Middle frontal gyrus (tissue), 1 donor: ENCODE results near the gene OXT.
A peak's percentile ranks its signal among the peaks of the same experiment; 100 is the strongest.
"Not testable (repeated sequence)": the region's sequence is repeated elsewhere in the genome, so short reads cannot be mapped to it uniquely, and the experiment has no call there.

Source experiments
- DNase-seq: peaks from one replicate; pipeline ENCODE4 v3.0.0-alpha.2; 2015; ENCODE audit warnings: low spot score; ENCODE audit errors: extremely low spot score

OXT gene

DNA sequence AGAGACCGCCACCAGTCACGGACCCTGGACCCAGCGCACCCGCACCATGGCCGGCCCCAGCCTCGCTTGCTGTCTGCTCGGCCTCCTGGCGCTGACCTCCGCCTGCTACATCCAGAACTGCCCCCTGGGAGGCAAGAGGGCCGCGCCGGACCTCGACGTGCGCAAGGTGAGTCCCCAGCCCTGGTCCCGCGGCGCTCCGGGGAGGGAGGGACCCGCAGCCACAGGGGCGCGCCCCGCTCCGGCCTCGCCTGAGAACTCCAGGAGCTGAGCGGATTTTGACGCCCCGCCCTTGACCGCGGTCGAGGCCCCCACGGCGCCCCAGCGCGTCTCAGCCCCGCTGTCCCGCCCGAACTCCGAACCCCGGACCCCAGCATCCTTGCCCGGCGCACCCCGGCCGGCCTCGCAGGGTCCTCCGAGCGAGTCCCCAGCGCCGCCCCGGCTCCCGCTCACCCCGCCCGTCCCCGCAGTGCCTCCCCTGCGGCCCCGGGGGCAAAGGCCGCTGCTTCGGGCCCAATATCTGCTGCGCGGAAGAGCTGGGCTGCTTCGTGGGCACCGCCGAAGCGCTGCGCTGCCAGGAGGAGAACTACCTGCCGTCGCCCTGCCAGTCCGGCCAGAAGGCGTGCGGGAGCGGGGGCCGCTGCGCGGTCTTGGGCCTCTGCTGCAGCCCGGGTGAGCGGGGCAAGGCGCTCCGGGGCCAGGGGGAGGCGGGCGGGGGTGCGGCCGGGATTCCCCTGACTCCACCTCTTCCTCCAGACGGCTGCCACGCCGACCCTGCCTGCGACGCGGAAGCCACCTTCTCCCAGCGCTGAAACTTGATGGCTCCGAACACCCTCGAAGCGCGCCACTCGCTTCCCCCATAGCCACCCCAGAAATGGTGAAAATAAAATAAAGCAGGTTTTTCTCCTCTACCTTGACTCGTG is at the start of gene OXT:
TSS of gene OXT (plus strand) at position 11 of the 920 bp plus-strand sequence. CDS start at position 47, 36 bp downstream.
- DNase-seq: no peak

DNA sequence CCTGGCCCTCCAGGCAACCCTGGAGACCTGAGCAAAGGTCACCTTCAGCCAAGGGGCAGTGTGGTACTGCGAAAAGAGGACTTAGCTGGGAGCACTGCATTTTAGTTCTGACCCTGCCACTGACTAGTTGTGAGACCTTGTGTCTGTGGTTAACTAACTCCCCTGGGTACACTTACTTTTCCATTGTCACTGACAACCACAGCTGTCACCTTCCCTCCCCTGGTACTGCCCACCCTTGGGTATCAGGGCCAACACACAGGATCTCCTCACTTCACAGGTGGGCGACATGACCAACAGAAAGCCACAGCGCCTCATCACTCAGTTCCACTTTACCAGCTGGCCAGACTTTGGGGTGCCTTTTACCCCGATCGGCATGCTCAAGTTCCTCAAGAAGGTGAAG is 49.6 kb upstream of the OXT start:
- no peak for DNase-seq

DNA sequence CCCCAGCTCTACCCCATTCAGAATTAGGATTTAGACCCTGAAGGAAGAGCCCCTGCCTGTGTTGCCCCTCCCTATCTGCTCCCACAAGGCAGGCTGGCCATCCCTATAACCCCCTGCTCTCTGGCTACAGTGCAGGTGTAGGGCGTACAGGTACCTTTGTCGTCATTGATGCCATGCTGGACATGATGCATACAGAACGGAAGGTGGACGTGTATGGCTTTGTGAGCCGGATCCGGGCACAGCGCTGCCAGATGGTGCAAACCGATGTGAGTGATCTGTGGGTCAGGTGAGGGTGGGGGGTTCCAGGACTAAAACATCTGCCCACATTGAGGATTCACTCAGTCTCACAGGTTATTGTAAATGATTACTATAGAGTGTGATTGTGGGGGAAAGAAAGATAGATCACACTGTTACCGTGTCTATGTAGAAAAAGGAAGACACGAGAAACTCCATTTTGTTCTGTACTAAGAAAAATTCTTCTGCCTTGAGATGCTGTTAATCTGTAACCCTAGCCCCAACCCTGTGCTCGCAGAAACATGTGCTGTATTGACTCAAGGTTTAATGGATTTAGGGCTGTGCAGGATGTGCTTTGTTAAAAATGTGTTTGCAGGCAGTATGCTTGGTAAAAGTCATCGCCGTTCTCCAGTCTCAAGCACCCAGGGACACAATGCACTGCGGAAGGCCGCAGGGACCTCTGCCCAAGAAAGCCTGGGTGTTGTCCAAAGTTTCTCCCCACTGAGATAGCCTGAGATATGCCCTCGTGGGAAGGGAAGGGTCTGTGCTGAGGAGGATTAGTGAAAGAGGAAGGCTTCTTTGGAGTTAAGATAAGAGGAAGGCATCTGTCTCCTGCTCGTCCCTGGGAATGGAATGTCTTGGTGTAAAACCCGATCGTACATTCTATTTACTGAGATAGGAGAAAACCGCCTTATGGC is 48.6 kb upstream of the OXT start:
- DNase-seq: not testable (repeated sequence)

DNA sequence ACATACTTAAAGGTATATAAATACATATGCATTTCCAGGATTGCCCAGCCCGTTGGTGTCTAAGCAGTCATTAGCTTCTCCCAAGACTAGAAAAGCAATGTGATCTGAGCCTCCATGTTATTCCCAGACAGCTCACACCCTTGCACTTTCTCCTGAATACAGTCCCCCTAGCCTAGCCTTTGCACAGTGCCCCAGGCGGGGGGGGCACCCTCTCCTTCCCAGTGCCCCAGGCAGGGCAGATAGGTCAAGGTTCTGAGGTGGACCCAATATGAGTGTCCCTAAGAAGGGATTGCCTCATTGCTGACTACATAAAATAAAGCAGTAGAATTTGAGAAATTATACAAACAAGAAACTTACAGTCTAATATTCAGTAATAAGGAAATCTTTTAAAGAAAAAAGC is 43.4 kb upstream of the OXT start:
- DNase-seq: no peak

DNA sequence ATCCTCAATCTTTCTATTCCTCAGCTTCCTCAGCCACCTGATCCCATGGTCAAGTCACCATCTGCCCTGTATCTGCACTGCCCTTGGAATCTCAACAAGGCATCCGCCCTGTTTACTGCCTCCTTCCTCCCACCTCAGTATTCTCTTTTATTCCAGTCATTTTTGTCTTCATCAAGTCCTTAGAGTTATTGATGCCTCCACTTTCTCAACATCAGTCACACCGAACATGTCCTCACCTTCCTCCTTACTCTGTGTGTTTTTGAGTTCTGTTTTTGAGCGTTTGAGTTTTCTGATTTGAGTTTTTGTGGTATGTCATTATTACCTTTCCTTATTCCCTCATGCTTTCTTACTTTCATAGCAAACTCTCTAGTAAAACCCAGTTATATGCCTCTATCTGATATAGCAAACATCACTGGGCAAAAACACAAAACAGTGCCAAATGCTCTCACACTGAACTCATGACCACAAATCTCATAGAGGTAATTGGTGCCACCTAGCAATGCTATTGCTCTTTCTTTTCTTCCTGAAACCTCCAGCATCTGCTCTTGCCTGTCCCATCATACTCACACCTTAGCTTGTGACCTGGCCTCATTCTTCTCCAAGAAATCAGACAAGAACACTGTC is 39.8 kb upstream of the OXT start:
- no peak for DNase-seq

DNA sequence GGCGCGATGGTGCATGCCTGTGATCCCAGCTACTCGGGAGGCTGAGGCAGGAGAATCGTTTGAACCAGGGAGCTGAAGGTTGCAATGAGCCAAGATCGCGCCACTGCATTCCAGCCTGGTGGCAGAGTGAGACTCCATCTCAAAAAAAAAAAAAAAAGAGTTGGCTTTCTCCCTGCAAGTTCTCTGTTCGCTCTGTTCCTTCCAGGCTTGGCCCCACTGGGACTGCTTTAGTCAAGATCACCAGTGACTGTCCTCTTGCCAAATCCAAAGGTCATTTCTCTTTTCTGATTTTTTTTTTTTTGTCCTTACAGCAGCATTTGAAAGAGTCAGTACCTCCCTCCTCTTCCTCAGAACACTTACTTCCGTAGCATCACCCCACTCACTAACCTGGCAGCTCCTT is 38.8 kb upstream of the OXT start:
- DNase-seq: no peak

DNA sequence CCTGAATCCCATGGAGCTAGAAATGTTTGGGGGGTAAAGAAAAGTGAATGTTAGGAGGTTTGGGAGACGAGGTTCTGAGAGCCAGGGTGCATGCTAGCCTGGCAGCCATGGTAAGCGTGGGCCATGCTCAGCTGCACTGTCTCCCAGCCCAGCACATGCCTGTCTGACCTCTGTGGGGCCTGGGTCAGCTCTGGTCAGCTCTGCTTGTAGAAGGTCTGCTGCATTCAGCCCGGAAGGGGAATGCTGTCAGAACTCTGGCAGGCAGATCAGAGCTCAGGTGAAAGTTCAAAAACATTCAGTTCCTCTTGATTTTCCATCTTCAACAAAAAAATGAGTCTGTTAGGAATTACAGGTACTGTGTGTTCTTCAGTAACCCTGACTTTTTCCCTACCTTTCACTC is 33.8 kb upstream of the OXT start:
- no peak for DNase-seq

DNA sequence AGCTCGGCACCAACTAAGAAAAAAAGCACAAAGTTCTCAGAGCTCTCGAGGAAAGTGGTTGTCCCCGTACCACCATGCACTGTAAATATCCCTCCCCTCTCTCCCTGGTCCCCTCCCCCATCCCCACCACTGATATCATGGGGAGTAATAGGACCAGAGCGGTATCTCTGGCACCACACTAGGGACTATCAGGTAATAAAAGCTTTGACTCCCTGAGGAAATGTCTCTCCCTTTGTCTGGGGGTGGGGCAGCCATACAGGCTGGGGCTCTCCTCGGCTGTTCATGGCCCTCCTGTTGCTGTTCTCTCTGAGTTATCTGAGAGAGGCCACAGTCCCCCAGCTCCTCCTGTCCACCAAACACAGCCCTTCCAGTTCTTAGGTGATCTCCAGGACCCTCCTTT is 33.0 kb upstream of the OXT start:
- DNase-seq: no peak

DNA sequence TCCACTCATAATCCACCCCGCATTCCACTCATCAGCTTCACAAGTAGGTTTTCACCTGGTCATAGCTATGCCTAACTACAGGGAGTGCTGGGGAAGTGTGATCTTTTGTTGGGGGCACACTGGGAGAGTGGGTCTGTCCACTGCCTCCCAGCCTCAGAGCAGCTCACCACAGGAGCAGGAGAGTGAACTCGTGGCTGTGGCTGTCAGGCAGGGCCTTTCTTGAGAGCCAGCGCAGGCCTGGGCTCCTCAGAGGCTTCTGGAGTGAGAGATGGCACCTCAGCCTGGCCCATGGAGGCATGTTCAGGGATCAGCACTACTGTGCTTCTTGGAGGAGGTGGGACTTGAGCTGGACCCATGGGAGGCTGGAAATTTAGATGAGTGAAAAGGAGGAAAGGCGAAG is 32.0 kb upstream of the OXT start:
- no peak for DNase-seq

DNA sequence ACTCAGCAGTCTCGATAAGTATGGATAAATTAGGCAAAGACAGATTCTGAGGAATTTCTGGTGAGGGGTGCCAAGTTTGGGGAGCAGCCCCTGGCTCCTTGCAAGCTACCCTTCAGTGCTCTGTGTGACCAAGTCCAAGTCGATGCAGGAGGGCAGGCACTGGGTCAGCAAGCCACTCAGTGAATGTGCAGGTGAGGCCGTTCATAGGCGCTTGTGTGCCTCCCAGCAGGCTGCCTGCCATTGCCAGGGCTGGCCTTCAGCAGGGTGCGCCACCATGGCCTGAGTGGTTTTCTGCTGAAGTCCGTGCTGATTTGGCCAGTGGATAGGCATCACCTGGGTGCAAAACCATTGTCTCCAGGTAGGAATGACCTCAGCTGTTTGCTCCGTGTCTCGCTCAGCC is 31.3 kb upstream of the OXT start:
- no peak for DNase-seq

DNA sequence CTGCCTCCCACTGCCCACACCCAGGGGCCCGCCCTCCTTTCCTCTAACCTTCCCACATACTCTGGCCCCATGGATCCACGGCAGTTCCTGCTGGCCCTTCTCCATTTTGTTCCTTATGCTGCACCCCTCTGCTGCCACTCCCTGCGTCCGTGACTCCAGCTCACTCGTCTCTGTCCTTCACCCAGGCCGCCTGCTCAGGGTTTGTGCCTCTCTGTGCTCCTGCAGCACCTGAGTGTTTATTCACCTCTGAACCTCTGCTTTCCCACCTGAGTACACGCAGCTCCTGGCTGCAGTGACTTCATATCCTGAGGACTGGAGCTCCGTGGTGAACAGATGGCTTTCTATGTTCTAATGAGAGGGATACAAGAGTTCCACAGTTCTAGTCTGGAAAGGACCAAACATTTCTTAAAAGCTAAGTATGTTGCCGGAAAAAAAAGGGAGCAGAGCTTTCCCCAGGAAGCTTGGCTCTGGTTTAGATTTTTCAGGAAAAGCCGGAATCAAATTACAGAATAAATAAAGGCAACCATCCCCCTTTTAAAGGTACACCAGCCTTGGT is 29.5 kb upstream of the OXT start:
- DNase-seq: peak; percentile 3

DNA sequence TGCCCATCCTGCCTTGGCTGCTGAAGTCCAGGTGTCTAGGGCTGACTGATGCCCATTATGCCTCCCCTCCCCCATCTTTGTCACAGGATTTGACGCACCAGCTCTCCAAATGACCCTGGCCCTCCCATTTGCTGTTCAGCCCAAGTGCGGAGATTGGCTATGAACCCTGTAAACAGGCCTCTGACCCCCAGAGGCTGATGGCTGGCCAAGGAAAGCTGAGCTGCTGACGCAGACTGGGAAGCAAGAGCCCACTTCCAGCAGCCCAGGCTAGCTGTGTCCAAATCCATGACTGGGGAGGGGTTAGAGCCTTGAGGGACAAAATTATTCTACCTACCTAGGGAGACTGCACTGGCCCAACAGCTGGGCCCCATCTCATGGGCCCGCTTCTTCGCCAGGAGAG is 28.8 kb upstream of the OXT start:
- DNase-seq: no peak

DNA sequence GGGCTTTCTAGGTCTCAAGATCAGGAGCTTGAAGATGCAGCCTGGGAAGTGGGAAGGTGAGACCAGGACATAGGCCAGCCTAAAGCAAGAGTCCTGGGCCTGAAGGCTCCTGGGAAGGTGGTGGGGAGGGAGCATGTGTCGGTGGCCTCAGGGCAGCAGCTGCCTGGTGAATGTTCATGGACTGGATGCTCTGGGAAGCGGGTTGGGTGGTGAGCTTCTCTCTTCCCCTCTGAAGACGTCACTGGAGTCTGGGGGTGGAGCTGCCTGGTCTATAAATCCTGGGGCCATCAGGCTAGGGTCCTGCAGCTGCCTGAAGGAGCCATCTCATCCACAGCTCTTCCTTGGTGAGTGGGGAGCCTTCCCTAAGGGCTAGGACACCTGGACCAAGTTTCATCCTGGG is 28.1 kb upstream of the OXT start, which contains the start of gene GNRH2:
TSS of gene GNRH2 (plus strand) at position 301 of the 400 bp plus-strand sequence. CDS start 793 bp downstream, outside the sequence.
- DNase-seq: no peak

DNA sequence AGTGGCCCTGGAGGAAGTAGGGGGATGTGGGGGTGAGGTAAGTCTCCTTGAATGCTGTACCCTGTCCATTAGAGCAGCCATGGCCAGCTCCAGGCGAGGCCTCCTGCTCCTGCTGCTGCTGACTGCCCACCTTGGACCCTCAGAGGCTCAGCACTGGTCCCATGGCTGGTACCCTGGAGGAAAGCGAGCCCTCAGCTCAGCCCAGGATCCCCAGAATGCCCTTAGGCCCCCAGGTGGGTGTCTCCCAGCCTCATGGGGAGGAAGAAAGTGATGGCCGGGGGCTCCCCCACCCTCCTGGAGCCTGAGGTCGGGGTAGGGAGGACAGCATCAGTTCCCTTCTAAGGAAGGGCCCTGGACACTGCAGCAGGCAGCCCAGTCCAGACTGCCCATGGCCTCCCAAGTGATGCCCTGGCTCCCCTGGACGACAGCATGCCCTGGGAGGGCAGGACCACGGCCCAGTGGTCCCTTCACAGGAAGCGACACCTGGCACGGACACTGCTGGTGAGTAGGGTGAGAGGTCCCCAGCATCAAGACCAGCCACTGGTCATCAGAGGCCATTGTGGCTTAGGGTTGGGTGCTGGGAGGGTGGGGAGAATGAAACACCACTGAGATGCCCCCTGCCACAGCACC is 27.0 kb upstream of the OXT start:
- no peak for DNase-seq

DNA sequence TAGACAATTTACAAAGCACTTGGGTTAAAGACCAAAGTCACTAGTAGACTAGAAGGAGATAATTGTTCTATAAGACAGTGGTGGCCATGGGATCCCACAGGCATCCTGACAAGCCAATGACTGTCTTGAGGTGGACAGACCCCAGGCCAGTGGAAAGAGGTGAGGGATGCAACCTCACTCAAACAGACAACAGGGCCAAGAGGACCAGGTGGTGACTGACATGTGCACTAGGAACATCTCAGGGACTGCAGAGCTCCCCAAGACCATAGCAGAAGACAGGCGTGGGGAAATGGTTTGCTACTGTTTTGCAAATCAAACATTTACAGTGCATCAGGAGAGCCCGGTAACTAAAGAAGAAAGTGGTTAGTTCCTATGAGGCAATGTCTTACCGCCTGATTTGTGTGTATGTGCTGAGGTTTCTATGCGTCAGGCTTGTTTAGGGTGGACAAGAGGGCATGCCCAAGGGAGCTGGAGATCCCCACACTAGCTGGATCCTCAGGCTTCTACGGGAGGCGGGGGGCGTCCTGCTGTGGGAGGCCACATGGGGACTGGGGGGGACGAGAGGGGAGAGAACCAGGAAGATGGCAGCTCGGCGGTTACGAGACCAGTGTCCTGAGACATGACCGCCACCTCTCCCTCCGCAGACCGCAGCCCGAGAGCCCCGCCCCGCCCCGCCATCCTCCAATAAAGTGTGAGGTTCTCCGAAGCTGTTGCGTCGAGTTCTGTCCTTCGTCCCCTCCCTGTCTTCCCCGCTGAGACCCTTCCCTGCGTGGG is 26.2 kb upstream of the OXT start:
- peak; percentile 34 for DNase-seq

DNA sequence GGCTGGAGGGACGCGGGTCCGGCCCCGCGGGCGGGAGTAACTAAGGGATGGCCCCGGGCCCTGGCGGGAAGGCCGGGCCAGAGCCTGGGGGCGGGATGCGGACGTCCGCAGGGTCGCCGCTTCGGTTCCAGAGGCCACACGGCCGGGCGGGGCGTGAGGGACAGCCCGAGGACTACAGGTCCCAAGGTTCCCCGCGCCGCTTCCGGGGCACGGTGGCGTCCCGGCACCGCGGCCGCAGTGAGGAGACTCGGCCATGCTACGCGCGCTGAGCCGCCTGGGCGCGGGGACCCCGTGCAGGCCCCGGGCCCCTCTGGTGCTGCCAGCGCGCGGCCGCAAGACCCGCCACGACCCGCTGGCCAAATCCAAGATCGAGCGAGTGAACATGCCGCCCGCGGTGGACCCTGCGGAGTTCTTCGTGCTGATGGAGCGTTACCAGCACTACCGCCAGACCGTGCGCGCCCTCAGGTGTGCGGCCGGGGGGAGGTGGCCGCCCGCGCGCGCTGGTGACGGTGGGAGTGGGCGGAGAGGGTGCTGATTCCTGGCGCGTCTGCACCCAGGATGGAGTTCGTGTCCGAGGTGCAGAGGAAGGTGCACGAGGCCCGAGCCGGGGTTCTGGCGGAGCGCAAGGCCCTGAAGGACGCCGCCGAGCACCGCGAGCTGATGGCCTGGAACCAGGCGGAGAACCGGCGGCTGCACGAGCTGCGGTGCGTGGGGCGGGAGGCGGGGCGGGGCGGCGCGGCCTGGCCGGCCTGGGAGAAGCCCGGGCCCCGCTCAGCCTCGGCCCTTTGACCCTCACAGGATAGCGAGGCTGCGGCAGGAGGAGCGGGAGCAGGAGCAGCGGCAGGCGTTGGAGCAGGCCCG is 25.4 kb upstream of the OXT start, which contains the start of gene MRPS26:
TSS of gene MRPS26 (plus strand) at position 237 of the 861 bp plus-strand sequence. CDS start at position 254, 17 bp downstream.
- peak; percentile 79 for DNase-seq

DNA sequence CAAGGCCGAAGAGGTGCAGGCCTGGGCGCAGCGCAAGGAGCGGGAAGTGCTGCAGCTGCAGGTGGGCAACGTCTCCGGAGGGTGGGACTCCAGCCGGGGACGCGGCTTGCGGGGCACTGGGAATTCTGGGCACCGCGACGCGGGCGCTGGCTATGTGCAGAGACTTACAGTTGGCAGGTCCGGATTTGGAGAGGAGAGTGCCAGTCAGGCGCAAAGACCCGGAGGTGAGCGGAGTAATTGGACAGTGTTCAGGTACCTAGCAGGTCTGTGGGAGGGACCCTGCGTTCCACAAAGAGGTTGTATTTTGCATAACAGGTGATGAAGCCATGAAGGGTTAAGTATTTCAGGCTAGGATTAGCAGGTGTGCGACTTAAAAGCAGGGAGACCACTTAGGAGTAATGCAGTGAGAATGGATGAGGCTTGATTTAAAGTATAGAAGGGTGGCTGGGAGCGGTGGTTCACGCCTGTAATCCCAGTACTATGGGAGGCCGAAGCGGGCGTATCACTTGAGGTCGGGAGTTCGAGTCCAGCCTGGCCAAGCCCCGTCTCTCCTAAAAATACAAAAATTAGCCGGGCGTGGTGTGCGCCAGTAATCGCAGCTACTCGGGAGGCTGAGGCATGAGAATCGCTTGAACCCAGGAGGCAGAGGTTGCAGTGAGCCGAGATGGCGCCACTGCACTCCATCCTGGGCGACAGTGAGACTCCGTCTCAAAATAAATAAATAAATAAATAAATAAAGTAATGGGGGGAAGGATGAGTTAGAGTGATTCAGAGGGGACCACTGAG is 24.6 kb upstream of the OXT start:
- no peak for DNase-seq
